ENCODE results near the gene RAB3B.

Gene RAB3B

DNA sequence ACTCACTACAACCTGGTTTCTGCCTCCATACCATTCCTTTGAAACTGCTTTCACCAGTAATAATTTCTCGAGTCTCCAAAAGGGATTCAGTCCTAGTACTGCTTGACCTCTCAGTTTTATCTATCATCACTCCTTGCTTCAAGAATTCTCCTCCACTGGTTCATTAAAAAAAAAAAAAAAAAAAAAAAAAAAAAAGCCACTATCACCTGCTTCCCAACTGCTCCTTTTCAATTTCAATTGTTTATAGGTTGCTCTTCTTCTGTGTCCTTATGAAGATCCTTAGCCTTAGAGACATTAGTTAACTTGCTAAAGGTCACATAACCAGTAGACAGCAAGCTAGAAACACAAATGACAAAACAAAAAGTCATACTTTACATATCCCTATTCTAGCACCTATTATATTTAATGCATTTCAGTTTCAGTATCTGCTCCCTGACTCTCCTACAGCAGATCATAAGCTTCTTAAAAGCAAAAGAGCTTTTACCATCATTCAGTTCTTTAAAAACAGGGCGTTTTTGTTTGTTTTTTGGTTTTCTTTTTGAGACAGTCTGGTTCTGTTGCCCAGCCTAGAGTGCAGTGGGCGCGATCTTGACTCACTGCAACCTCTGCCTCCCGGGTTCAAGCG lies 119.0 kb downstream of the RAB3B start:
- no peak for DNase-seq (ENCODE audit: low read depth)

DNA sequence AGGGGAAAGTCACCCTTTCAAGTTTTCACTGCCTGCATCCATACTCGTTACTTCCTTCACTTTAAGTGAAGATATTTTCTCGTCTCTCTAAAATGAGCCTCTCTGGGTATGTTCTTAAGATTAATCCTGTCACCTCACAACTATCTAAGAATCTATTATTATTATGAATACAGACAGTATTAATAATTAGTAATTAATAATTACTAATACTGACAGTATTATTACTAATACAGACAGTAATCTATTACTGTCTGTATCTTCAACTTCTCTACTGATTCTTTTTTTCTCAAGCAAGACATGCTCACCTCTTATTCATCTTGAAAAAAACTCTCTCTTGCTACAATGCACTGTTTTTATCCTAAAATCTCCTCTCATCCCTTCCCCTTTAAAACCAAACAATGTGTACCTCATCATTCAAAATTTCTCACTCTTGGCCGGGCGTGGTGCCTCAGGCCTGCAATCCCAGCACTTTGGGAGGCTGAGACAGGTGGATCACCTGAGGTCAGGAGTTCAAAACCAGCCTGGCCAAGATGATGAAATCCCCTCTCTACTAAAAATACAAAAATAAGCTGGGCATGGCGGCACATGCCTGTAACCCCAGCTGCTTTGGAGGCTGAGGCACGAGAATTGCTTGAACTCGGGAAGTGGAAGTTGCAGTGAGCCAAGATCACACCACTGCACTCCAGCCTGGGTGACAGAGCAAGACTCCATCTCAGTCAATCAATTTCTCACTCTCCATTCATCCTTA lies 119.7 kb downstream of the RAB3B start:
- no peak for DNase-seq (ENCODE audit: low read depth)

DNA sequence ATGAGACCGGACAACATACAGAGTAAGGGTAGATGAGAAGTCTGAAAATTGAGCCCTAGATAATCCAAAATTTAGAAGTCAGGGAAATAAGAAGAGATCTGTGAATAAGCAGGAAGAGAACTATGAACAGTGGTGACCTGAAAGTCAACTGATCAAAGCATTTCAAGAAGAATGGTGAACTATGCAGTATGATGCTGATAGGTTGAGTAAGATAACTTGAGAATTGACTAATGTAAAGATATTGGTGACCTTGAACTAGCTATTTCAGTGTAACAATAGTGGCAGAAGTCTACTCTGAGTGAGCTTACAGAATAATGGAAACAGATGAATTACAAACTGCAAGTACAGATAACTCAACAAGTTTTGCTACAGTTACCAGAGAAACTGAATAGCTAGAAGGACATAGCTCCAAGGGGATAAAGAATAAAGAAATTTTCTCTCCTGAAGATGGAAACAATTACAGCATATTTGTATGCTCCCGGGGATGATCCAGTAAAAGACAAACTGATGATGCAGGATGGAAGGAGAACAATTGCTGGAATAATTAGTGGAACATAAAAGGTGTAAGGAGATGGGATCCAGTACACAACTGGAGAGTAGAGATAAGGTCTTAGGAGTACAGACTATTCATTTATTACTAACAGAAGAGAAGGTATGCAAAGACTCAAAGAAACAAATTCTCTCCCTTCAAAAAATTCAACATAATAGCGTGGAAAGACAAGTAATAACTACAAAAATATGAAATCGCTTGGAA lies 122.8 kb downstream of the RAB3B start:
- no peak for DNase-seq (ENCODE audit: low read depth)

DNA sequence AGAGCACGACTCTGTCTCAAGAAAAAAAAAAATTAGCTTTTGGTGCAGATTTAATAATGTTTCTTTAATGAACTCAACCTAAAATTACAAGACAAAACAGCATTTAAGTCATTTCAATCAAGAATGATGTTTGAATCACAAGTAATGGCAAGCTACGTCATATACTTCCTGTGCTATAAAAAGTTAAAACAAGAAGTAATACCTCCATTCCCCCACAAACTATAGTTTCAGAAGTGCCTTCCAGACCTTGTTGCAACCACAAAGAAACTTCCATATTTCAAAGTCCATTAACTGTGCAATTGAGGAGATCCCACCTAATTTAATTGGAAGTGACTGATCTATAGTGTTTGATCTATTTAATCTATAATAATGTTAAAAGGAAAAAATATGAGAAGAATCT lies 127.1 kb downstream of the RAB3B start:
- no peak for DNase-seq (ENCODE audit: low read depth)

DNA sequence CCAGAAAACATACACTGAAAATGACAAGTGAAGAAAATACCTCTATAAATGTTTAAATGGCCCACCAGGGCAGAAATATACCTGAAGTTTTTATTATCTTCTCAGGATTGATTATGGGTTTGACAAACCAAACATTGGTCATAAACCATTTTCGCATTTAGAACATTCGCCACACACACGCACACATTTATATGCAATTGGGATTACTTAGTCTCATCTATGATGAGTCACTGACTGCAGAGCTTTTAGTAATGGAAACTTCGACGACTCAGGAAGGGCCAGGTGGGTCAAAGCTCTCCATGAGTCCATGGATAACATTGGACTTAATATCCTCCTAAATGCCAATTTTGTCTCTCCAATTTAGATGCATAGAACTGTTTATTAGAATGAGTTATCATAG lies 128.8 kb downstream of the RAB3B start:
- no peak for DNase-seq (ENCODE audit: low read depth)

DNA sequence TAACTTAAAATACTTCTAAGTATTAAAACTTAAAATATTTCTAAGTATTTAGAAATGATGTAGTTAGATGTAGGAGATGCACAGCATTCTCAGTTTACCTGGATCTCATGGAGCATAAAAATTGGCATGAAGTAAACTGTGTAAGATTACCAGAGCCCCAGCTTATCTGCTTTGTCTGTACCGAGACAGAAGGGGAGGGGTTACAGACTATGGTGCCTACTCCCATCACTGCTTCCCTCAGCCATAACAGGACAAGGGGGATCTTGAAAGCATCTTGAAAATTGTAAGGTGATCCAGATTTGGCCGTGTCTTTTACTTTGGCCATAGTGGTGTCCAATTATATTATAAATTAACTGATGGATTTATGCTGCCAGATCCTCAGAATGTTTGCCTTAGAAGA lies 130.8 kb downstream of the RAB3B start:
- no peak for DNase-seq (ENCODE audit: low read depth)

DNA sequence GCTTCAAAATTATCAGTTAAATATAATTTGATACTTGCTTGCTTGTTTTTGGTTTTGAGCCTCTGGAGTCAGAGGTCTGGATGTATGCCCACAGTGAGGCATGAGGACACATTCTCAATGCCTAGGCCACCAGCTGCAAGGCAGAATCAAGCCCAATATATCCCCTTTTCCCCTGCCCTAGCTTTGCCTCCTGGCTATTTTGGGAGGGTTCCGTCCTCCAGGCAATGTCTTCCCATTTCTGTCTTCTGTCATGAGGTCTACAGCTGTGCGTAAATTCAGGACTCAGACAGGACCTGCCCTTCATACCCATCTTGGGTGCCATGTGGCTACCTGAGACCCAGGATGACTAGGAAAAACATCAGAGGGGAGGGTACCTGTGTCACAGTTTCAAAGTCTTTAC lies 131.2 kb downstream of the RAB3B start:
- DNase-seq (ENCODE audit: low read depth), result no peak

DNA sequence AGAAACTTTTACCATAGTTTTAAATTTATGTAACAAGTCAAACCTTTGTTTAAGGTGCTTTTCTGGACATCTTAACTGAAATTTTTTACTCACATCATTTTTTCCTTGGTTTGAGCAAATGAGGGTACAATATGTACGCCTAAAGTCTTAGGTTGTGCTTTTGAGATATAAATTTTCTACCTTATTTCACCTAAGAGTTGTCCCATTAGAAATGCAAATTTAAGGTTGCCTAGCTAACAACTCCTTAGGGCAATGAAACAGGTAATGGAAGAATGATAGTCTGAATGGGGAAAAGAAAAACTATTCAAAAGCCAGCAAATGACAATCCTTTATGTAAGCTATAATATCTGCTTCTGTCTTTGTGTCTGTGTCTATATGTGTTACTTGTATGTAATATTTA lies 131.6 kb downstream of the RAB3B start:
- no peak for DNase-seq (ENCODE audit: low read depth)
